Astrocyte of the cerebellum (primary cell): ENCODE data around the gene MANEA.
"Not testable (repeated sequence)": the region's sequence is repeated elsewhere in the genome, so short reads cannot be mapped to it uniquely, and the experiment has no call there.

Source experiments
- DNase-seq: peaks from one replicate; pipeline ENCODE4 v3.0.0-alpha.2; 2011; ENCODE audit warnings: low read depth
- H3K4me3 ChIP-seq: 2 replicates; pipeline ENCODE4 v1.5.1; 2011; ENCODE audit warnings: mild to moderate bottlenecking, low read depth, low read length, moderate library complexity
- in situ Hi-C: cut with HindIII; loops from 2 replicates; pipeline ENCODE4 v1.10.0; 2017; ENCODE audit warnings: low sequenced_read_pairs
- TF ChIP-seq, protein P1 (sequence below): IDR thresholded peaks from 2 replicates; pipeline ENCODE4 v1.5.1; 2012; ENCODE audit warnings: low read length, low read depth, moderate library complexity, mild to moderate bottlenecking; ENCODE audit errors: missing control alignments

The MANEA gene

GRCh38 chr6:95581073-95581472 lies 3.7 kb downstream of the MANEA start:
- H3K4me3 ChIP-seq, result no peak overlapping the region
- TF ChIP-seq, protein P1, sequence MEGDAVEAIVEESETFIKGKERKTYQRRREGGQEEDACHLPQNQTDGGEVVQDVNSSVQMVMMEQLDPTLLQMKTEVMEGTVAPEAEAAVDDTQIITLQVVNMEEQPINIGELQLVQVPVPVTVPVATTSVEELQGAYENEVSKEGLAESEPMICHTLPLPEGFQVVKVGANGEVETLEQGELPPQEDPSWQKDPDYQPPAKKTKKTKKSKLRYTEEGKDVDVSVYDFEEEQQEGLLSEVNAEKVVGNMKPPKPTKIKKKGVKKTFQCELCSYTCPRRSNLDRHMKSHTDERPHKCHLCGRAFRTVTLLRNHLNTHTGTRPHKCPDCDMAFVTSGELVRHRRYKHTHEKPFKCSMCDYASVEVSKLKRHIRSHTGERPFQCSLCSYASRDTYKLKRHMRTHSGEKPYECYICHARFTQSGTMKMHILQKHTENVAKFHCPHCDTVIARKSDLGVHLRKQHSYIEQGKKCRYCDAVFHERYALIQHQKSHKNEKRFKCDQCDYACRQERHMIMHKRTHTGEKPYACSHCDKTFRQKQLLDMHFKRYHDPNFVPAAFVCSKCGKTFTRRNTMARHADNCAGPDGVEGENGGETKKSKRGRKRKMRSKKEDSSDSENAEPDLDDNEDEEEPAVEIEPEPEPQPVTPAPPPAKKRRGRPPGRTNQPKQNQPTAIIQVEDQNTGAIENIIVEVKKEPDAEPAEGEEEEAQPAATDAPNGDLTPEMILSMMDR, result no peak
- DNase-seq, result no peak
- in situ Hi-C loops, result no loop called here

GRCh38 chr6:95584226-95584625 lies 6.9 kb downstream of the MANEA start:
- DNase-seq, H3K4me3 ChIP-seq, in situ Hi-C loops: not testable (repeated sequence)

GRCh38 chr6:95587989-95588388 lies 10.7 kb downstream of the MANEA start:
- DNase-seq, result no peak
- TF ChIP-seq, protein P1, result no peak
- H3K4me3 ChIP-seq, result no peak overlapping the region
- in situ Hi-C loops, result no loop called here

DNA sequence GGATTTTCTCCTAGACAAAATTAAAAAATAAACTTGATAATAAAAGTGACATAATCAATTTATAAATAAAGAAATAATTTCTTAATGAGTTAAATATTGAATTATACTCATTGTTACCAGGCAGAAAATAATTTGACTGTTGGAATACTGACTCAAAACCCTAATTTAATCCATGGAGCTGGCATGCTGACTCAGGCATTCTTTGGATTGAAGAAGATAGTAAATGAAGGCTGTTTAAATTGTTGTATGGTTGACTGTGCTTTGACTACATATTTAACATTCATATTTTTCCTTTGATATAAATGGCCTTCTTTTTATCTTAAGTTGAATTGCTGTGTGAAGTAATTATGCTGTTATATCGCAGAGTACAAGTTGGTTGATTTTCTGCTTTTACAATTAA lies 11.7 kb downstream of the MANEA start:
- in situ Hi-C loops, result no loop called here
- no peak for DNase-seq
- TF ChIP-seq, protein P1, result no peak
- H3K4me3 ChIP-seq, result no peak overlapping the region

DNA sequence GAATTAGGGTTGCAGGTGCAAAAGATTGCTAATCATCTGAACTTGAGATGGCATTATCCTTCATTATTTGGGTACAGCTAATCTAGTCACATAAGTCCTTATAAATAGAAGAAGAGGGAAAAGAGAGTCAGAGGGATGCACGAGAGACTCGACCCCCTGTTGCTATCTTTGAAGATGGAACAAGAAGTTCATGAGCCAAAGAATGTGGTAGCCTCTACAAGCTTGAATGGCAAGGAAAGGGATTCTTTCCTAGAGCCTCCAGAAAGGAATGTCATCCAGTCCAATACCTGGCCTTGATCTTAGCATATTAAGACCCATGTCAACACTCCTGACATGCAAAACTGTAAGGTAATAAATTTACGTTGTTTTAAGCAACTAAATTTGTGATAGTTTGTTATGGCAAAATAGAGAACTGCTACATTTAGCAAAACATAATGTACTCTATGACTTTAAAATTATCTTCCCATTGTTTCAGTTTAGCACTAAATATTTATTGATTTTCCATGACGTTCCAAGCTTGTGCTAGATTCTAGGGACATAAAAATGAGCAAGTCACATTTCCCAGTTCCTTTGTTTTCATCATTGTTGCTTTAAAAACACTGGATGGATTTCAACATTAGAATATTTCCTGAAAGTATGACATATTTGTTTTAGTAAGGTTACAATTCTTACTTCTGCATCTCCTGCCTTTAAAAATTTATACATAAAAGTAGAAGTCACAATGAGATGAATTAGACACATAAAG lies 12.7 kb downstream of the MANEA start:
- in situ Hi-C loops, result no loop called here
- TF ChIP-seq, protein P1, result no peak
- no peak for DNase-seq
- no peak overlapping the region for H3K4me3 ChIP-seq

- no peak overlapping the region for H3K4me3 ChIP-seq
- TF ChIP-seq, protein P1, result no peak
- in situ Hi-C loops, result no loop called here
- DNase-seq, result no peak
Measured at GRCh38 chr6:95593025-95593424, 15.7 kb downstream of the MANEA start.

DNA sequence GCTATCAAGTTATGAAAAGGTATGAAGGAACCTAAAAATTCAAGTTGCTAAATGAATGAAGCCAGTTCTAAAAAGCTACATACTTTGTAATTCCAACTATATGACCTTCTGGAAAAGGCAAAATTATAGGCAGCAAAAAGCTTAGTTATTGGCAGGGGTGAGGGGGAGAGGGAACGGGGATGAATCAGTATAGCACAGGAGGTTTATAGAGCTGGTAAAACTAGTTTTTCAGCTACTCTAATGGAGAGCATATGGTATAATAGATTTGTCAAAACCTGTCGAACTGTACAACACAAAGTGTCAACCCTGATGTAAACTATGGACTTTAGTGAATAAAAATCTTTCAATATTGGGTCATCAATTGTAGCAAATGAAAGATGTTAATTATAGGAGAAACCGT lies 18.7 kb downstream of the MANEA start:
- DNase-seq, result no peak
- H3K4me3 ChIP-seq, result no peak overlapping the region
- TF ChIP-seq, protein P1, result no peak
- in situ Hi-C loops, result no loop called here
